SK-N-SH (cell line): ENCODE results near the gene CDH11. TPM values are rescaled to one million over a fixed set of nuclear protein-coding genes. Genes with fewer than 3 reads are reported as not detected.

ENCODE experiments used
- CTCF ChIA-PET: fragments of 300-600, 350-600 bp; formaldehyde crosslinking; extraction: SDS; loops from one replicate; lab custom pipeline; 2021; lab: Yijun Ruan, JAX
- POLR2A ChIA-PET: fragments of 350-600 bp; sonication (Branson Sonifier 250); formaldehyde crosslinking; extraction: SDS; loops from one replicate; lab custom pipeline; 2020; ENCODE audit warnings: antibody characterized with exemption, inconsistent platforms; lab: Yijun Ruan, JAX
- DNase-seq: peaks from one replicate; pipeline ENCODE4 v3.0.0; 2012
- H2AFZ ChIP-seq: fragments of 200-600 bp; sonication (generic); 2 replicates; pipeline ENCODE4 v1.8.1; 2016; ENCODE audit warnings: antibody characterized with exemption, mild to moderate bottlenecking, low read depth
- H3F3A ChIP-seq: fragments of 200-600 bp; sonication (generic); replicated peaks from 2 replicates; pipeline ENCODE3; 2016; ENCODE audit warnings: antibody characterized with exemption, mild to moderate bottlenecking; ENCODE audit not compliant: insufficient read depth
- H3K27ac ChIP-seq, 2 experiments: fragments of 200-500 bp in 1 of 2; fragments of 200-600 bp in 1 of 2; sonication (Bioruptor generic) in 1 of 2; sonication (generic), shearing (Covaris generic) in 1 of 2; 2 replicates each; pipeline versions ENCODE4 v1.5.1 to v1.6.1; 2014 to 2016; ENCODE audit warnings: low read depth in 2 of 2, inconsistent platforms in 1 of 2, low read length in 1 of 2, mild to moderate bottlenecking in 1 of 2, mixed read lengths in 1 of 2
- H3K27me3 ChIP-seq: fragments of 200-600 bp; sonication (generic), shearing (Covaris generic); 2 replicates; pipeline ENCODE4 v1.6.1; 2016; ENCODE audit warnings: mixed run types; ENCODE audit not compliant: insufficient read depth
- H3K36me3 ChIP-seq, 2 experiments: fragments of 200-500 bp in 1 of 2; fragments of 200-600 bp in 1 of 2; sonication (Bioruptor generic) in 1 of 2; sonication (generic) in 1 of 2; replicated peaks in 1 of 2; 2 replicates each; pipeline versions ENCODE3 to v1.5.1; 2014 to 2016; ENCODE audit warnings: low read length in 1 of 2, mild to moderate bottlenecking in 1 of 2; ENCODE audit not compliant: insufficient read depth in 2 of 2, control insufficient read depth in 1 of 2
- H3K4me1 ChIP-seq, 2 experiments: fragments of 200-500 bp in 1 of 2; fragments of 200-600 bp in 1 of 2; sonication (Bioruptor generic) in 1 of 2; sonication (generic), shearing (Covaris generic) in 1 of 2; 2 replicates each; pipeline versions ENCODE4 v1.5.1 to v1.6.1; 2014 to 2016; ENCODE audit warnings: low read depth in 1 of 2, low read length in 1 of 2, mixed run types in 1 of 2; ENCODE audit not compliant: insufficient read depth in 2 of 2, control insufficient read depth in 1 of 2
- H3K4me2 ChIP-seq: fragments of 200-600 bp; sonication (generic), shearing (Covaris generic); 2 replicates; pipeline ENCODE4 v1.6.1; 2017; ENCODE audit warnings: mixed run types
- H3K4me3 ChIP-seq, 2 experiments: fragments of 200-500 bp in 1 of 2; fragments of 200-600 bp in 1 of 2; sonication (Bioruptor generic) in 1 of 2; sonication (generic), shearing (Covaris generic) in 1 of 2; 2 replicates each; pipeline versions ENCODE4 v1.5.1 to v1.8.1; 2014 to 2016; ENCODE audit warnings: low read depth in 2 of 2, inconsistent platforms in 1 of 2, low read length in 1 of 2, mild to moderate bottlenecking in 1 of 2, mixed read lengths in 1 of 2, moderate library complexity in 1 of 2
- H3K79me2 ChIP-seq: fragments of 200-600 bp; sonication (generic); 2 replicates; pipeline ENCODE4 v1.8.1; 2017; ENCODE audit warnings: mild to moderate bottlenecking; ENCODE audit not compliant: insufficient read depth
- H3K9ac ChIP-seq: fragments of 200-600 bp; sonication (generic); 2 replicates; pipeline ENCODE4 v1.6.1; 2017; ENCODE audit warnings: mixed run types
- H3K9me2 ChIP-seq: fragments of 200-600 bp; sonication (generic); 2 replicates; pipeline ENCODE4 v1.6.1; 2017; ENCODE audit warnings: mixed run types
- H3K9me3 ChIP-seq: fragments of 200-600 bp; sonication (generic); 2 replicates; pipeline ENCODE4 v1.6.1; 2017; ENCODE audit warnings: mixed run types, mild to moderate bottlenecking, moderate library complexity
- H4K20me1 ChIP-seq: fragments of 200-600 bp; sonication (generic); 2 replicates; pipeline ENCODE4 v1.6.1; 2017; ENCODE audit warnings: mild to moderate bottlenecking, mixed run types; ENCODE audit not compliant: insufficient read depth
- CHD2 ChIP-seq: fragments of 150-350 bp; IDR thresholded peaks from 2 replicates; pipeline ENCODE4 v1.6.1; 2018; ENCODE audit warnings: low read length; ENCODE audit not compliant: partially characterized antibody
- CTCF ChIP-seq: fragments of 200-600 bp; sonication (generic); IDR thresholded peaks from 2 replicates; pipeline ENCODE4 v1.6.1; 2017; ENCODE audit warnings: antibody characterized with exemption, mild to moderate bottlenecking, moderate library complexity
- ELF1 ChIP-seq: IDR thresholded peaks from 2 replicates; pipeline ENCODE4 v1.4.0; 2012
- EP300 ChIP-seq, 2 experiments: IDR thresholded peaks; 2 replicates each; pipeline versions ENCODE4 v1.4.0 to v1.6.1; 2012; ENCODE audit warnings: borderline replicate concordance in 1 of 2, low read depth in 1 of 2, low read length in 1 of 2
- FOSL2 ChIP-seq: IDR thresholded peaks from 2 replicates; pipeline ENCODE4 v1.4.0; 2012; ENCODE audit warnings: low read depth, mild to moderate bottlenecking, moderate library complexity, borderline replicate concordance
- FOXJ3 ChIP-seq: sonication (generic); formaldehyde crosslinking; IDR thresholded peaks from 2 replicates; pipeline ENCODE4 v1.5.1; 2020; ENCODE audit warnings: mild to moderate bottlenecking, missing genetic modification reagents
- GABPA ChIP-seq: IDR thresholded peaks from 2 replicates; pipeline ENCODE4 v1.4.0; 2012; ENCODE audit warnings: low read depth, mild to moderate bottlenecking
- IRF3 ChIP-seq: fragments of 150-350 bp; IDR thresholded peaks from 2 replicates; pipeline ENCODE4 v1.6.1; 2016; ENCODE audit warnings: mild to moderate bottlenecking, low read depth, low read length
- MAX ChIP-seq: IDR thresholded peaks from 2 replicates; pipeline ENCODE4 v1.4.0; 2012; ENCODE audit warnings: low read depth
- MXI1 ChIP-seq: IDR thresholded peaks from 2 replicates; pipeline ENCODE4 v1.6.1; 2012; ENCODE audit warnings: mild to moderate bottlenecking, low read depth, low read length, improper control_type of control experiment
- NFIC ChIP-seq: IDR thresholded peaks from 2 replicates; pipeline ENCODE4 v1.4.0; 2012; ENCODE audit warnings: borderline replicate concordance
- NRF1 ChIP-seq: IDR thresholded peaks from 2 replicates; pipeline ENCODE4 v1.6.1; 2012; ENCODE audit warnings: low read depth, mild to moderate bottlenecking, low read length
- PBX3 ChIP-seq: IDR thresholded peaks from 2 replicates; pipeline ENCODE4; 2012
- POLR2AphosphoS5 ChIP-seq: IDR thresholded peaks from 2 replicates; pipeline ENCODE4 v1.6.1; 2012; ENCODE audit warnings: low read depth, low read length
- RAD21 ChIP-seq: IDR thresholded peaks from 2 replicates; pipeline ENCODE4 v1.6.1; 2012; ENCODE audit warnings: mild to moderate bottlenecking, low read length
- RFX5 ChIP-seq: IDR thresholded peaks from 2 replicates; pipeline ENCODE4 v1.6.1; 2012; ENCODE audit warnings: mild to moderate bottlenecking, improper control_type of control experiment, low read length
- RXRA ChIP-seq: IDR thresholded peaks from 2 replicates; pipeline ENCODE4 v1.4.0; 2012; ENCODE audit warnings: low read depth, mild to moderate bottlenecking, borderline replicate concordance
- SIN3A ChIP-seq: IDR thresholded peaks from 2 replicates; pipeline ENCODE4 v1.6.1; 2012; ENCODE audit warnings: low read depth, mild to moderate bottlenecking, low read length, moderate library complexity, borderline replicate concordance
- SMC3 ChIP-seq: IDR thresholded peaks from 2 replicates; pipeline ENCODE4 v1.6.1; 2012; ENCODE audit warnings: low read depth, low read length, improper control_type of control experiment
- TAF1 ChIP-seq: IDR thresholded peaks from 2 replicates; pipeline ENCODE4 v1.6.1; 2012; ENCODE audit warnings: low read depth, mild to moderate bottlenecking, low read length, moderate library complexity, borderline replicate concordance
- TEAD4 ChIP-seq: IDR thresholded peaks from 2 replicates; pipeline ENCODE4 v1.4.0; 2012; ENCODE audit warnings: mild to moderate bottlenecking, borderline replicate concordance; ENCODE audit not compliant: insufficient read depth
- USF1 ChIP-seq: IDR thresholded peaks from 2 replicates; pipeline ENCODE4 v1.4.0; 2012; ENCODE audit warnings: low read depth, borderline replicate concordance
- USF2 ChIP-seq: fragments of 150-350 bp; IDR thresholded peaks from 2 replicates; pipeline ENCODE4 v1.6.1; 2017; ENCODE audit warnings: antibody characterized with exemption, low read length, low read depth, borderline replicate concordance
- YY1 ChIP-seq: IDR thresholded peaks from 2 replicates; pipeline ENCODE4 v1.4.0; 2012; ENCODE audit warnings: low read depth, mild to moderate bottlenecking
- ZBTB33 ChIP-seq: IDR thresholded peaks from 2 replicates; pipeline ENCODE4 v1.4.0; 2012; ENCODE audit warnings: low read depth, borderline replicate concordance
- WGBS: methylation state at CpG from one replicate; pipeline ENCODE4 v1.1.6; 2017; ENCODE audit warnings: low lambda C conversion rate; 5-methylcytosine and 5-hydroxymethylcytosine counted together
- polyA plus RNA-seq, 3 experiments: library from polyadenylated mRNA; depleted of rRNA; stranded (reverse); fragments of >200 nt; gene quantifications; 2 replicates each; pipeline ENCODE4 v1.2.3, GENCODE V29; 2012

Gene CDH11
- polyA plus RNA-seq, 1 of the 3 experiments (the other 2 are of a cell fraction) = 269 TPM

GRCh38 chr16:65070831-65071432 lies 50.9 kb downstream of the CDH11 start:
- Histone ChIP-seq H3K4me3 (0 out of 4 replicates have a peak overlapping the region, but pooled peaks of 1 of the 2 experiments have one; percentile 3), H3K9ac (peak overlapping the region; percentile 51), H4K20me1 (peaks cover 84% of the 10 kb centered on the region), H3K4me2 (peak overlapping the region; percentile 51), H2AFZ (no peak overlapping the region), H3K27ac (peak overlapping the region in 1 of 2 experiments; percentile 95; a peak in 2 of 4 replicates), H3F3A (peaks cover 41% of the 10 kb centered on the region), H3K36me3 (peaks cover 7 to 23% of the 10 kb centered on the region in 2 experiments), H3K9me2 (no peaks in the 10 kb centered on the region), H3K79me2 (peaks cover 98% of the 10 kb centered on the region), H3K4me1 (peaks cover 4 to 29% of the 10 kb centered on the region in 2 experiments), H3K27me3 (no peaks in the 10 kb centered on the region), H3K9me3 (no peaks in the 10 kb centered on the region)
- ChIA-PET CTCF (interaction anchor here (1.0 kb wide), 1 partner anchor 8 kb away, joined by 3 read pairs; no protein-coding TSS in a partner anchor), POLR2A (no interaction called here)
- peak; percentile 15 for DNase-seq
- 59% methylated on average over 12 of the region's 12 CpGs for WGBS
- TF ChIP-seq RXRA (peak; percentile 94), CTCF (no peak), ZBTB33 (0 out of 2 replicates have a peak, but pooled peaks have one; percentile 43), SIN3A (0 out of 2 replicates have a peak, but pooled peaks have one; percentile 28), FOSL2 (peak; percentile 94), TEAD4 (peak; percentile 78), ELF1 (no peak), RFX5 (0 out of 2 replicates have a peak, but pooled peaks have one; percentile 29), YY1 (no peak; the same call in 1 of the 2 replicates), SMC3 (no peak), FOXJ3 (CRISPR knock-in tag) (no peak), MAX (peak; percentile 91), IRF3 (no peak), USF2 (no peak), EP300 (IDR thresholded peaks at IDR 0.05; ENCODE audit: borderline replicate concordance in 1 of 2, low read depth in 1 of 2, low read length in 1 of 2) (peak in 1 of 2 experiments; percentile 76; a peak in 1 of 4 replicates), RAD21 (no peak), NRF1 (no peak), PBX3 (peak; percentile 90), MXI1 (no peak; the same call in 1 of the 2 replicates), CHD2 (no peak), NFIC (peak; percentile 88), TAF1 (no peak), USF1 (peak; percentile 51; the same call in 1 of the 2 replicates), GABPA (no peak), POLR2AphosphoS5 (peak; percentile 47; the same call in 1 of the 2 replicates)
